ENCODE measurements around the gene MEIS3.

Gene MEIS3

GRCh38 chr19:47430041-47430802 lies 10.9 kb upstream of the MEIS3 start:
- peaks cover 5% of the 10 kb centered on the region for H3K9me3 Mint-ChIP-seq
- H3K4me3 Mint-ChIP-seq: peak overlapping the region; percentile 41
- peaks cover 24% of the 10 kb centered on the region for H3K27me3 Mint-ChIP-seq
- peak overlapping the region; percentile 3 for H3K27ac Mint-ChIP-seq
- CTCF ChIA-PET: interaction anchor here (0.7 to 2.7 kb wide), 4 partner anchors 12 to 283 kb away, joined by 3 to 11 read pairs (median 6); partner anchors contain the start of gene EHD2
- H3K4me1 Mint-ChIP-seq: peaks cover 52% of the 10 kb centered on the region
- no peaks in the 10 kb centered on the region for H3K36me3 Mint-ChIP-seq
- peak; percentile 62 for DNase-seq

GRCh38 chr19:47429140-47429793 lies 9.9 kb upstream of the MEIS3 start:
- Mint-ChIP-seq H3K9me3 (peaks cover 5% of the 10 kb centered on the region), H3K4me3 (no peak overlapping the region), H3K27me3 (peaks cover 18% of the 10 kb centered on the region), H3K36me3 (no peaks in the 10 kb centered on the region), H3K4me1 (peaks cover 44% of the 10 kb centered on the region), H3K27ac (no peak overlapping the region)
- CTCF ChIA-PET: interaction anchor here (0.7 to 2.7 kb wide), 13 partner anchors 7 to 284 kb away, joined by 3 to 21 read pairs (median 9); partner anchors contain the start of genes DHX34 and EHD2
- DNase-seq: no peak

GRCh38 chr19:47428177-47428894 lies 9.0 kb upstream of the MEIS3 start:
- Mint-ChIP-seq H3K4me1 (peaks cover 34% of the 10 kb centered on the region), H3K27ac (no peak overlapping the region), H3K36me3 (no peaks in the 10 kb centered on the region), H3K4me3 (no peak overlapping the region), H3K27me3 (peaks cover 15% of the 10 kb centered on the region), H3K9me3 (peaks cover 5% of the 10 kb centered on the region)
- CTCF ChIA-PET: interaction anchor here (0.6 to 2.7 kb wide), 32 partner anchors 8 to 1113 kb away, joined by 3 to 21 read pairs (median 3); partner anchors contain the start of genes DHX34, EHD2 and KPTN
- DNase-seq: peak; percentile 91

DNA sequence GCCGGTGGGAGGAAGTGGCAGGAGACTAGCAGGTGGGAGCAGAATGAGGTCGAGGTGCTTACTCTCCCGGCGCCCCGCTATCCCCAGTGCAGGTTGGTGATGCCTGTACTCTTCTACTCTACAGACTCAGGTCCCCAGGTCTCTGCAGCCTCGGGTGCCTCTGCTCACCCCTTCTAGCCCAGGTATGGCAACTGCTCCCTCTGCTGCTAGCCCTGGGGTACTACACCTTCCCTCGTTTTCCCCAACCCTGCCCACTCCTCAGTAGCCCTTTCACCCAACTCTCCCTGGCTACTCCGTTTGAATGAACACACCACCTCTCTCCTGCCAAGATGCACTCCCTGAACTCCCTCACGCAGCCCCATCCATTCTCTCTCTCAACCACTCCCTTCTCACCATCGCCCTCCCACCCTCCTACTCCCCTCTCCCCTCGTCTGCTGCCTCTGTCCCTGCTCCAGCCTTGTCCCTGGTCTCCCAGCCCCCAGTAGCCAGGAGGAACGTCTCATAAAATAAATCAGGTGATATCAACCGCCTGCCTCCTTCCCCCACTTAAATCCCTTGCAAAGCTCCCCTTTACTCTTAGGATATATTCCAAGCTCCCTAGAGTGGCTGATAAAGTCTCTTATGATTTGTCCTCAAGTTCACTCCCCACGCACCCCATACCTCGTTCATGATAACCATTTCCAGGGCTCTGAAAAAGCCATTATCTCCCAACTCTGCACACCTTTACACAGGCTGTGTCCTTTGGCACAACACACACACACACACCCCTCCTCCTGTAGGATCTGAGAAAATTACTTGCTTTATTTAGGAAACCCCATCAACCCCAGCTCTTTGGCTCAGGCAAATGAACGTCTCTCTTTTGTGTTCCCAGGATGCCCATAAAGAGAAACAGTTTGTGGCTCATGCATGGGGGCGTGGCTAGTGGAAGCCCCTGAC lies 8.2 kb upstream of the MEIS3 start:
- CTCF ChIA-PET: interaction anchor here (0.6 to 2.7 kb wide), 31 partner anchors 9 to 1114 kb away, joined by 3 to 21 read pairs (median 3); partner anchors contain the start of genes DHX34, EHD2 and KPTN

GRCh38 chr19:47423203-47423882 lies 4.0 kb upstream of the MEIS3 start:
- CTCF ChIA-PET: no interaction called here
- Mint-ChIP-seq H3K36me3 (no peaks in the 10 kb centered on the region), H3K4me3 (no peak overlapping the region), H3K9me3 (no peaks in the 10 kb centered on the region), H3K27me3 (peaks cover 6% of the 10 kb centered on the region), H3K4me1 (peaks cover 4% of the 10 kb centered on the region), H3K27ac (no peak overlapping the region)
- no peak for DNase-seq

More for the DNA sequence above, 8.2 kb upstream of the MEIS3 start:
- Mint-ChIP-seq H3K36me3 (no peaks in the 10 kb centered on the region), H3K27me3 (peaks cover 12% of the 10 kb centered on the region), H3K9me3 (peaks cover 1% of the 10 kb centered on the region), H3K4me3 (no peak overlapping the region), H3K27ac (no peak overlapping the region), H3K4me1 (peaks cover 26% of the 10 kb centered on the region)
- peak; percentile 82 for DNase-seq

DNA sequence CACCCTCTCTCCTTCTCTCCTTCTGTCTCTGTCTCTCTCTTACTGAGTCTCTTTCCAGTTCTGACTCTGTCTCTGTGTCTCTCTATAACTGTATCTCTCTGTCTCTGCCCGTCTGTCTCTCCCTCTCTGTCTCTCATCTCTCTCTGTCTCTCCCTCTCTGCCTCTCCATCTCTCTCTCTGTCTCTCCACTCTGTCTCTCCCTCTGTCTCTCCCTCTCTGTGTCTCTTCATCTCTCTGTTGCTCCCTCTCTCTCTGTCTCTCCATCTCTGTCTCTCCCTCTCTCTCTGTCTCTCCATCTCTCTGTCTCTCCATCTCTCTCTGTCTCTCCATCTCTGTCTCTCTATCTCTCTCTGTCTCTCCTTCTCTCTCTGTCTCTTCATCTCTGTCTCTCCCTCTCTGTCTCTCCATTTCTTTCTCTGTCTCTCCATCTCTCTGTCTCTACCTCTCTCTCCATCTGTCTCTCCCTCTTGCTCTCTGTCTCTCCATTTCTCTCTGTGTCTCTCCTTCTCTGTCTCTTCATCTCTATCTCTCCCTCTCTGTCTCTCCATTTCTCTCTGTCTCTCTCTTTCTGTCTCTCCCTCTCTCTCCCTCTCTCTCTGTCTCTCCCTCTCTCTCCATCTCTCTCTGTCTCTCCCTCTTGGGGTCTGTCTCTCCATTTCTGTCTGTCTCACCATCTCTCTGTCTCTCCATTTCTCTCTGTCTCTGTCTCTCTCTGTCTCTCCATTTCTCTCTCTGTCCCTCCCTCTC lies 3.3 kb upstream of the MEIS3 start:
- Mint-ChIP-seq H3K4me3 (no peak overlapping the region), H3K27ac (no peak overlapping the region), H3K36me3 (no peaks in the 10 kb centered on the region)

DNA sequence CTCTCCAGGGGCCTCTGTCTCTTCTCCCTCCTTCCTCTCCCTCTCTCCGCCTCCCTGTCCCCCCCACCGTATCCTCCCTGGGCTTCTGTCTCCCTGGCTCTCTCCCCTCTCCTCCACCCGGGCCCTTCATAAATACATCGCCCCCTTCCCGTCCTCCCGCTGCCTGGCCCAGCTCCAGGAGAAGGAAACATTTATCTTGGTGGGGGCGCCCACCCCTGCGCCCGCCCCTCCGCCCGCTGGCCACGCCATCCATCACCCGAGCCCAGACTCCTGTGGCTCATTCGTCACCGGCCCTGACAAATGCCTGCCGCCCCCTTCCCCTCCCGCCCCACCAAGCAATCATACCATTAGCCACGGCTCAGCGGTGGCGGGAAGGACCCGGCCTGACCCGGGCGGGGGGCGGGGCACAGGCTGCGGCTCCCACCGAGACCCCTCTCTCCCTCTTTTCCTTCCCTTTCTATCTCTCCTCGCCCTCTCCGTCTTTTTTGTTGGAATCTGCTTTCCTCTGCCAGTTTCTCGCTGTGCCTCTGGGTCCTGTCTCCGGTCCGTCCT lies 2.6 kb upstream of the MEIS3 start:
- CTCF ChIA-PET: no interaction called here

More for the DNA sequence above, 3.3 kb upstream of the MEIS3 start:
- no peak for DNase-seq
- no peaks in the 10 kb centered on the region for H3K9me3 Mint-ChIP-seq
- peaks cover 14% of the 10 kb centered on the region for H3K27me3 Mint-ChIP-seq
- CTCF ChIA-PET: no interaction called here
- H3K4me1 Mint-ChIP-seq: peaks cover 10% of the 10 kb centered on the region

DNA sequence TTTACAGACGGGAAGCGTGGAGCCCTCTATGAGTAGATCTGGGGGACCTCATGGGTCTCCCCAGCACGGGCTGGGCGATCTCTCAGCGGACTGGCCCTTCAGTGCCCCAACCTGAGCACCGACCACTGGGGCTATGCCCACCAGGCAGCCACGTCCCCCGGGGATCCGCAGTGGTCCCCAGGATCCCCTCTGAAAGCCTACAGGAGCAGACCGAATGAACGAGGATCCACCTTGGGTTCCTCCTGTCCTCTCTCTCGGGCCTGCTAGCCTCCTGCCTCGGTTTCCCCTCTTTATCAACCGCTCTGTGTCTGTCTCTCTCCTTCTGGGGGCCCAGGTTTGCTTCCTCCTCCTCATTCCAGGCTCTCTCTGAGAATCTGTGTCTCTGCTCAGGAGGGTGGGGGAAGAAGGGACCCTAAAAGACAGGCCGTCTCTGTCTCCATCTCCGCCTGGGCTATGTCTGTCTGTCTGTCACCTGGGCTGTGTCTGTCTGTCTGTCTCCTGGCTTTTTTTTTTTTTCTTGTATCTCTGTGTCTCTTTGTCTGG lies 2.0 kb upstream of the MEIS3 start:
- Mint-ChIP-seq H3K36me3 (no peaks in the 10 kb centered on the region), H3K4me3 (no peak overlapping the region), H3K27ac (no peak overlapping the region), H3K9me3 (no peaks in the 10 kb centered on the region), H3K27me3 (peaks cover 26% of the 10 kb centered on the region), H3K4me1 (peaks cover 12% of the 10 kb centered on the region)
- DNase-seq: no peak
- CTCF ChIA-PET: no interaction called here

More for the DNA sequence above, 2.6 kb upstream of the MEIS3 start:
- peaks cover 12% of the 10 kb centered on the region for H3K4me1 Mint-ChIP-seq
- H3K27ac Mint-ChIP-seq: no peak overlapping the region
- H3K9me3 Mint-ChIP-seq: no peaks in the 10 kb centered on the region
- DNase-seq: no peak
- no peaks in the 10 kb centered on the region for H3K36me3 Mint-ChIP-seq
- no peak overlapping the region for H3K4me3 Mint-ChIP-seq
- peaks cover 20% of the 10 kb centered on the region for H3K27me3 Mint-ChIP-seq

- H3K27ac Mint-ChIP-seq: no peak overlapping the region
- H3K4me1 Mint-ChIP-seq: peaks cover 12% of the 10 kb centered on the region
- no peaks in the 10 kb centered on the region for H3K9me3 Mint-ChIP-seq
- CTCF ChIA-PET: no interaction called here
- no peak for DNase-seq
- no peaks in the 10 kb centered on the region for H3K36me3 Mint-ChIP-seq
- peaks cover 42% of the 10 kb centered on the region for H3K27me3 Mint-ChIP-seq
- no peak overlapping the region for H3K4me3 Mint-ChIP-seq
Measured at GRCh38 chr19:47419789-47420188, 462 bp upstream of the MEIS3 start.

DNA sequence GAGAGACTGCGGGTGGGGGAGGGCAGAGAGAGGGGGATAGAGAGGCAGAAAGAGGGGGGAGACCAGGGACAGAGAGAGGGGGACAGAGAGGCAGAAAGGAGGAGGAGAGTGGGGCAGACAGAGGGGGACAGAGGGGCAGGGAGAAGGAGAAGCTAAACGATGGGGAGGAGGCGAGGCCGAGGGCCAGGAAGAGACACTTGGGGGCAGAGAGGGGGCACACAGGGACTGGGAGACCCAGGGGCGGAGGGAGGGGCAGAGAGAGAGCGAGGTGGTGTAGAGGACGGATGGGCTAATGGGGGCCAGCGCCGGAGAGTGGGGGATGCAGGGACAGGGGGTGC lies 666 bp downstream of the MEIS3 start:
- Mint-ChIP-seq H3K27ac (no peak overlapping the region), H3K36me3 (no peaks in the 10 kb centered on the region), H3K4me3 (no peak overlapping the region), H3K4me1 (peaks cover 12% of the 10 kb centered on the region), H3K27me3 (peaks cover 52% of the 10 kb centered on the region), H3K9me3 (no peaks in the 10 kb centered on the region)
- CTCF ChIA-PET: interaction anchor here (1.0 kb wide), 1 partner anchor 11 kb away, joined by 3 read pairs; no protein-coding TSS in a partner anchor
- DNase-seq: no peak

DNA sequence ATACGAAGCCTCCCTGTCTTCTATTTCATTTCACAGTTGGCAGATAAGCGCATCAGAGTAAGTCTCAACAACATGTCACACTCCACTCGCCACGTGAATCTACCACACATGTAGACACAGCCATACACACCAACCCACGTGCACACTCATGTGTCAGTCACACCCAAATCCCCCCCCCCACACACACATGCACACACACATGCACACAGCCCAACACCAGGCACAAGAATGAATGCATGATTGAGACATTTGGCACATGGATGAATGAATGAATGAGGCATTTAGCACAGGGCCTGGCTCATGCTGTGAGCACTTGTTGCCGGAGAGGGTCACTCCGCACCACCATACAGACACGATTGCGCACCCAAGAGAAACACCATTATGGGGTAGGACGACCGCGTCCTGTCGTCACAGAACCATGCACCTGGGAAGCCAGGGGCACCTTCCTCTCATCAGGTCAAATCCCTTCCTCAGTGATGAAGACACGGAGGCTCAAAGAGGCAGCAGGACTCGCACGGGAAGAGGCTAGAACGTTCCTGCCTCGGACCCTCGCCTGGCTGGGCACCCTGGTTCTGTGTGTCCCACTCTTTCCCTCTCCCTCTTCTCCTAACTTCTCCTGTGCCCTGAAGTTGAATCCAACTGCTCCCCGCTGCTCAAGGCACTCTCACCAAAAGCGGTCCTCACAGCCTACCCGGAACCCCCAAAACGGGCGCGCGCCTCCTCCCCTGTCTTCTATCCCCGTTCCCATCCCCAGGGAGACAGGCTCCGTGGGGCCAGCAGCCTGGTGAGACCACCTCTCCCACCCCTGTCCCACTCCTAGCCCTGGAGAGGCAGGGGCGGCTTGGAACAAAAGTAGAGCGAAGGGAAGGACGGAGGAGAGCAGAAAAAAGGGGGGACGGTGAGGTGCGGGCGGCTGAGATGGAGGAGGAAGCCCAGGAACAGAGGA lies 1.3 kb downstream of the MEIS3 start:
- DNase-seq: no peak
- H3K4me1 Mint-ChIP-seq: peaks cover 12% of the 10 kb centered on the region
- peak overlapping the region; percentile 25 for H3K4me3 Mint-ChIP-seq
- CTCF ChIA-PET: interaction anchor here (0.9 to 1.0 kb wide), 2 partner anchors 11 kb away, joined by 3 read pairs; no protein-coding TSS in a partner anchor
- H3K27ac Mint-ChIP-seq: no peak overlapping the region
- H3K27me3 Mint-ChIP-seq: peaks cover 52% of the 10 kb centered on the region
- no peaks in the 10 kb centered on the region for H3K36me3 Mint-ChIP-seq
- no peaks in the 10 kb centered on the region for H3K9me3 Mint-ChIP-seq

Data from activated naive CD4-positive, alpha-beta T cell treated with anti-CD3 and anti-CD28 coated beads, Interleukin-2, amount 10 ng/mL, durations not matched to agents 7 days and 5 days (primary cell).